Adrenal gland (tissue), 5 donors: Measurements from ENCODE around the gene THSD7A.

Experiments used
- POLR2A ChIP-seq, 2 donors: fragments of 450-650 bp; IDR thresholded peaks; one replicate each; pipeline ENCODE4 v1.6.1; 2017; ENCODE audit warnings: antibody characterized with exemption in 2 of 2, mild to moderate bottlenecking in 2 of 2, moderate library complexity in 1 of 2
- TF ChIP-seq, protein P1 (sequence below), 6 experiments: fragments of 450-650 bp in 4 of 6; fragments of 200-600 bp in 2 of 6; sonication (generic) in 1 of 6; IDR thresholded peaks; 1 replicate in 5 of 6; 2 replicates in 1 of 6; pipeline versions ENCODE4 v1.5.1 to v1.8.0; 2016 to 2021; ENCODE audit warnings: antibody characterized with exemption in 6 of 6, mild to moderate bottlenecking in 2 of 6, moderate library complexity in 1 of 6
- donor health status: DM: no; HTN: no; CAD: no.

GRCh38 chr7:11346302-11346701 is 485.7 kb downstream of the THSD7A start:
- no peak for TF ChIP-seq POLR2A (IDR thresholded peaks at IDR 0.05)
- TF ChIP-seq, protein P1, sequence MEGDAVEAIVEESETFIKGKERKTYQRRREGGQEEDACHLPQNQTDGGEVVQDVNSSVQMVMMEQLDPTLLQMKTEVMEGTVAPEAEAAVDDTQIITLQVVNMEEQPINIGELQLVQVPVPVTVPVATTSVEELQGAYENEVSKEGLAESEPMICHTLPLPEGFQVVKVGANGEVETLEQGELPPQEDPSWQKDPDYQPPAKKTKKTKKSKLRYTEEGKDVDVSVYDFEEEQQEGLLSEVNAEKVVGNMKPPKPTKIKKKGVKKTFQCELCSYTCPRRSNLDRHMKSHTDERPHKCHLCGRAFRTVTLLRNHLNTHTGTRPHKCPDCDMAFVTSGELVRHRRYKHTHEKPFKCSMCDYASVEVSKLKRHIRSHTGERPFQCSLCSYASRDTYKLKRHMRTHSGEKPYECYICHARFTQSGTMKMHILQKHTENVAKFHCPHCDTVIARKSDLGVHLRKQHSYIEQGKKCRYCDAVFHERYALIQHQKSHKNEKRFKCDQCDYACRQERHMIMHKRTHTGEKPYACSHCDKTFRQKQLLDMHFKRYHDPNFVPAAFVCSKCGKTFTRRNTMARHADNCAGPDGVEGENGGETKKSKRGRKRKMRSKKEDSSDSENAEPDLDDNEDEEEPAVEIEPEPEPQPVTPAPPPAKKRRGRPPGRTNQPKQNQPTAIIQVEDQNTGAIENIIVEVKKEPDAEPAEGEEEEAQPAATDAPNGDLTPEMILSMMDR (IDR thresholded peaks at IDR 0.05): no peak
